Measurements from ENCODE around the gene LRSAM1. TPM values are rescaled to one million over a fixed set of nuclear protein-coding genes. Genes with fewer than 3 reads are reported as not detected.
A peak's percentile ranks its signal among the peaks of the same experiment; 100 is the strongest.

Gene LRSAM1
- total RNA-seq, 1 donor = 12.3 TPM

DNA sequence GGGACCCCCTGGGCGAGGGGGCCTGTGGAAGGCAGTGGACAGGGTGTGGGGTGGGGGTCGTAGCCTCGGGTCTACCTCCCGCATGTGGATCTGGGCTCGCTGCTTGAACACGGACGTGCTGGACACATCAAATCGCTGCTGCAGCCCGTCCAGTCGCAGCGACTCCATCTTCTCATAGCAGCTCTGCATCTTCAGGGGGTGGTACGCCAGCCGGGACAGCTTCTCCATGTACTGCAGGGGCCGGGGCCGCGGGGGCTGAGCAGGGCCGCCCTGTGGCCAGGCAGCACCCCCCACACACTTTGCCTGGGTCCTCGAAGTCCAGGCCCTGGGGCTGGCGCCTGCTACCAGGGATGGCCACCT lies 57.6 kb downstream of the LRSAM1 start:
- Histone ChIP-seq H3K27ac (ENCODE audit: low read depth, low read length) (no peak overlapping the region), H4K20me1 (ENCODE audit: insufficient read depth, low read length) (peaks cover 21% of the 10 kb centered on the region), H3K4me3 (ENCODE audit: insufficient read depth, low read length) (no peak overlapping the region), H2AFZ (ENCODE audit: low read length) (no peak overlapping the region), H3K4me1 (ENCODE audit: insufficient read depth, low read length) (no peaks in the 10 kb centered on the region), H3K9me3 (ENCODE audit: low read depth, low read length) (no peaks in the 10 kb centered on the region), H3K4me2 (ENCODE audit: insufficient read depth, low read length) (no peak overlapping the region), H3K27me3 (ENCODE audit: insufficient read depth, low read length) (no peaks in the 10 kb centered on the region), H3K36me3 (ENCODE audit: insufficient read depth, low read length) (peaks cover 92% of the 10 kb centered on the region), H3K79me2 (ENCODE audit: insufficient read depth, low read length) (peaks cover 86% of the 10 kb centered on the region)
- DNase-seq (ENCODE audit: insufficient read length, low spot score, missing footprints) = peak; percentile 58
- no peak for TF ChIP-seq CTCF (IDR thresholded peaks at IDR 0.05; ENCODE audit: extremely low read depth, low read depth, low read length)

DNA sequence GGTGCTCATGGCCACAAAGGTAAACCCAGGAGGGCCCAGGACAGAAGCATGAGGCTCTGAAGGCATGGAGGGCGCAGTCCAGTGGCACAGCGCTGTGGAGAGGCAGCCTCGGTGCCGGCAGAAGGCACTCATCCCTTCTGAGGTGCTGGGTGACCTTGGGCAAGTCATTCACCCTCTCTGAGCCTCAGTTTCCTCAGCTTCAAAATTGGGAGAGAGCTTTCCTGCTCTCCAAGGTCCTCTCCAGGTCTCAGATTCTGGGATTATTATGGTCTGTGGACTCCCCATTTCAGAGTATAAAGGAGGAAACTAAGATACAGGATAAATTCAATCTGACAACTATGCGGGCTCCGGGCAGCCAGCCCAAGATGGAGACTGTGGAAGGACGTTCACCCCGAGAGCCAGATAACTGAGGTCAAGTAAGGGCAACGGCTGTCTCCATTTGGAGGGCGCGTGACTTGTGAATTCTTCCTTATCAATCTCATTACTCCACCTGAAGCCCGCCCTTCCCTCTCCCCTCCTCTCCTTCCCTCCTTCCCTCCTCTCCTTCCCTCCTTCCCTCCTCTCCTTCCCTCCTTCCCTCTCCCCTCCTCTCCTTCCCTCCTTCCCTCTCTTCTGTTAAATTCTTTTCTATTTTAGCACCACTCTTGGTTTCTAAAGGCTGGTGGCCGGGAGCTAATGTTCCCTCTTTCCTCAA lies 58.1 kb downstream of the LRSAM1 start:
- no peaks in the 10 kb centered on the region for H3K27me3 ChIP-seq (ENCODE audit: insufficient read depth, low read length)
- H3K36me3 ChIP-seq (ENCODE audit: insufficient read depth, low read length) = peaks cover 94% of the 10 kb centered on the region
- no peak overlapping the region for H3K4me3 ChIP-seq (ENCODE audit: insufficient read depth, low read length)
- H3K79me2 ChIP-seq (ENCODE audit: insufficient read depth, low read length) = peaks cover 83% of the 10 kb centered on the region
- no peak overlapping the region for H2AFZ ChIP-seq (ENCODE audit: low read length)
- H4K20me1 ChIP-seq (ENCODE audit: insufficient read depth, low read length) = peaks cover 20% of the 10 kb centered on the region
- no peak for TF ChIP-seq CTCF (IDR thresholded peaks at IDR 0.05; ENCODE audit: extremely low read depth, low read depth, low read length)
- H3K27ac ChIP-seq (ENCODE audit: low read depth, low read length) = no peak overlapping the region
- peak; percentile 51 for DNase-seq (ENCODE audit: insufficient read length, low spot score, missing footprints)
- no peaks in the 10 kb centered on the region for H3K9me3 ChIP-seq (ENCODE audit: low read depth, low read length)
- H3K4me2 ChIP-seq (ENCODE audit: insufficient read depth, low read length) = no peak overlapping the region
- no peaks in the 10 kb centered on the region for H3K4me1 ChIP-seq (ENCODE audit: insufficient read depth, low read length)

- DNase-seq (ENCODE audit: insufficient read length, low spot score, missing footprints) = peak; percentile 5
- H4K20me1 ChIP-seq (ENCODE audit: insufficient read depth, low read length) = peaks cover 20% of the 10 kb centered on the region
- H3K36me3 ChIP-seq (ENCODE audit: insufficient read depth, low read length) = peaks cover 94% of the 10 kb centered on the region
- no peaks in the 10 kb centered on the region for H3K9me3 ChIP-seq (ENCODE audit: low read depth, low read length)
- no peak for TF ChIP-seq CTCF (IDR thresholded peaks at IDR 0.05; ENCODE audit: extremely low read depth, low read depth, low read length)
- H3K4me3 ChIP-seq (ENCODE audit: insufficient read depth, low read length) = no peak overlapping the region
- no peaks in the 10 kb centered on the region for H3K27me3 ChIP-seq (ENCODE audit: insufficient read depth, low read length)
- no peak overlapping the region for H3K27ac ChIP-seq (ENCODE audit: low read depth, low read length)
- H3K79me2 ChIP-seq (ENCODE audit: insufficient read depth, low read length) = peaks cover 83% of the 10 kb centered on the region
- H2AFZ ChIP-seq (ENCODE audit: low read length) = no peak overlapping the region
- H3K4me1 ChIP-seq (ENCODE audit: insufficient read depth, low read length) = no peaks in the 10 kb centered on the region
- H3K4me2 ChIP-seq (ENCODE audit: insufficient read depth, low read length) = no peak overlapping the region
These were observed 58.6 kb downstream of the LRSAM1 start for GRCh38 chr9:127509955-127510299.

- Histone ChIP-seq H3K4me2 (ENCODE audit: insufficient read depth, low read length) (no peak overlapping the region), H3K27me3 (ENCODE audit: insufficient read depth, low read length) (no peaks in the 10 kb centered on the region), H3K36me3 (ENCODE audit: insufficient read depth, low read length) (peaks cover 84% of the 10 kb centered on the region), H4K20me1 (ENCODE audit: insufficient read depth, low read length) (peaks cover 11% of the 10 kb centered on the region), H3K9me3 (ENCODE audit: low read depth, low read length) (no peaks in the 10 kb centered on the region), H2AFZ (ENCODE audit: low read length) (no peak overlapping the region), H3K27ac (ENCODE audit: low read depth, low read length) (no peak overlapping the region), H3K4me1 (ENCODE audit: insufficient read depth, low read length) (peaks cover 26% of the 10 kb centered on the region), H3K4me3 (ENCODE audit: insufficient read depth, low read length) (no peak overlapping the region), H3K79me2 (ENCODE audit: insufficient read depth, low read length) (peaks cover 75% of the 10 kb centered on the region)
- TF ChIP-seq CTCF (IDR thresholded peaks at IDR 0.05; ENCODE audit: extremely low read depth, low read depth, low read length) = no peak
- DNase-seq (ENCODE audit: insufficient read length, low spot score, missing footprints) = peak; percentile 66
These were observed 63.2 kb downstream of the LRSAM1 start for GRCh38 chr9:127514468-127514867.

Measured in osteoblast (primary cell).